BJ (cell line): Measurements from ENCODE around the gene TMEM141. TPM values are rescaled to one million over a fixed set of nuclear protein-coding genes. Genes with fewer than 3 reads are reported as not detected.
"Not testable (repeated sequence)": the region's sequence is repeated elsewhere in the genome, so short reads cannot be mapped to it uniquely, and the experiment has no call there.

Experiments
- CTCF ChIA-PET: fragments of 350-600 bp; formaldehyde crosslinking; extraction: SDS; loops from one replicate; lab custom pipeline; 2021; ENCODE audit warnings: antibody characterized with exemption, inconsistent platforms; lab: Yijun Ruan, JAX
- POLR2A ChIA-PET: fragments of 300-600 bp; sonication (Branson Sonifier 250); formaldehyde crosslinking; extraction: SDS; loops from one replicate; lab custom pipeline; 2021; ENCODE audit warnings: antibody characterized with exemption; lab: Charles Lee
- DNase-seq: peaks from one replicate; pipeline ENCODE4 v3.0.0-alpha.2; 2011; ENCODE audit warnings: low read depth
- H3K27me3 ChIP-seq: 2 replicates; pipeline ENCODE4 v1.6.0; 2011; ENCODE audit warnings: low read length; ENCODE audit not compliant: control insufficient read depth, insufficient read depth
- H3K36me3 ChIP-seq: 2 replicates; pipeline ENCODE4 v1.5.1; 2011; ENCODE audit warnings: low read length; ENCODE audit not compliant: control insufficient read depth, insufficient read depth
- H3K4me3 ChIP-seq: 2 replicates; pipeline ENCODE4 v1.5.1; 2011; ENCODE audit warnings: low read depth, mild to moderate bottlenecking, control low read depth, low read length
- CTCF ChIP-seq: IDR thresholded peaks from 2 replicates; pipeline ENCODE4 v1.5.1; 2011; ENCODE audit warnings: low read depth, mild to moderate bottlenecking, control low read depth, inconsistent platforms, low read length, moderate library complexity; ENCODE audit not compliant: insufficient read depth
- polyA plus RNA-seq: library from polyadenylated mRNA; depleted of rRNA; stranded (reverse); fragments of >200 nt; gene quantifications from 2 replicates; pipeline ENCODE4 v1.2.3, GENCODE V29; 2011

TMEM141 gene
- polyA plus RNA-seq, 1 experiment, result 51.5 TPM

GRCh38 chr9:136782452-136782851 lies 8.7 kb upstream of the TMEM141 start:
- no peak for DNase-seq
- TF ChIP-seq CTCF, result no peak
- ChIA-PET POLR2A (no interaction called here), CTCF (interaction anchor here (0.7 to 6.8 kb wide), 4 partner anchors 13 to 406 kb away, joined by 3 to 52 read pairs (median 4); partner anchors contain the start of genes ANAPC2 and SSNA1)
- Histone ChIP-seq H3K36me3 (no peaks in the 10 kb centered on the region), H3K4me3 (no peak overlapping the region), H3K27me3 (peaks cover 9% of the 10 kb centered on the region)

- peak; percentile 22 for TF ChIP-seq CTCF
- POLR2A ChIA-PET, result no interaction called here
- DNase-seq, result no peak
- no peaks in the 10 kb centered on the region for H3K36me3 ChIP-seq
- CTCF ChIA-PET, result interaction anchor here (6.8 kb wide), 1 partner anchor 252 kb away, joined by 52 read pairs; no protein-coding TSS in a partner anchor
- no peak overlapping the region for H3K4me3 ChIP-seq
- no peaks in the 10 kb centered on the region for H3K27me3 ChIP-seq
Observed at GRCh38 chr9:136784249-136784996, 6.7 kb upstream of the TMEM141 start.

GRCh38 chr9:136784997-136785361 lies 6.2 kb upstream of the TMEM141 start:
- ChIA-PET CTCF (interaction anchor here (1.2 to 6.8 kb wide), 3 partner anchors 57 to 283 kb away, joined by 3 to 52 read pairs (median 7); partner anchors contain the start of gene AJM1), POLR2A (no interaction called here)
- no peak for TF ChIP-seq CTCF
- DNase-seq, result no peak
- Histone ChIP-seq H3K36me3 (no peaks in the 10 kb centered on the region), H3K4me3 (no peak overlapping the region), H3K27me3 (no peaks in the 10 kb centered on the region)

- H3K4me3 ChIP-seq, H3K36me3 ChIP-seq, H3K27me3 ChIP-seq, DNase-seq, POLR2A ChIA-PET: not testable (repeated sequence)
- CTCF ChIA-PET, result interaction anchor here (0.6 to 6.8 kb wide), 9 partner anchors 23 to 295 kb away, joined by 3 to 52 read pairs (median 3); partner anchors contain the start of genes AJM1 and NPDC1
Observed at GRCh38 chr9:136785565-136786355, 5.4 kb upstream of the TMEM141 start.

GRCh38 chr9:136786451-136786850 lies 4.7 kb upstream of the TMEM141 start:
- CTCF ChIA-PET, result interaction anchor here (0.6 to 6.8 kb wide), 11 partner anchors 8 to 285 kb away, joined by 3 to 52 read pairs (median 4); partner anchors contain the start of gene NPDC1
- POLR2A ChIA-PET, result no interaction called here

GRCh38 chr9:136786983-136787382 lies 4.2 kb upstream of the TMEM141 start:
- POLR2A ChIA-PET, result not testable (repeated sequence)

More at GRCh38 chr9:136786451-136786850, 4.7 kb upstream of the TMEM141 start:
- H3K4me3 ChIP-seq, result no peak overlapping the region
- TF ChIP-seq CTCF, result no peak
- H3K36me3 ChIP-seq, result no peaks in the 10 kb centered on the region
- no peaks in the 10 kb centered on the region for H3K27me3 ChIP-seq
- no peak for DNase-seq

More at GRCh38 chr9:136786983-136787382, 4.2 kb upstream of the TMEM141 start:
- H3K27me3 ChIP-seq, H3K36me3 ChIP-seq, H3K4me3 ChIP-seq, DNase-seq: not testable (repeated sequence)
- CTCF ChIA-PET, result interaction anchor here (0.6 to 6.8 kb wide), 12 partner anchors 9 to 281 kb away, joined by 3 to 52 read pairs (median 4); partner anchors contain the start of gene NPDC1
